Measurements from ENCODE around the gene SYT8. TPM values are rescaled to one million over a fixed set of nuclear protein-coding genes. Genes with fewer than 3 reads are reported as not detected.

SYT8 gene
- total RNA-seq, 2 experiments from 2014 or later: not detected

GRCh38 chr11:1820463-1821325 lies 14.1 kb upstream of the SYT8 start:
- Mint-ChIP-seq H3K27me3 (peaks cover 2% of the 10 kb centered on the region), H3K36me3 (no peaks in the 10 kb centered on the region), H3K4me3 (no peak overlapping the region), H3K9me3 (peaks cover 7% of the 10 kb centered on the region), H3K4me1 (ENCODE audit: low read depth) (no peaks in the 10 kb centered on the region), H3K27ac (no peak overlapping the region)
- POLR2A ChIA-PET: no interaction called here
- no peak for DNase-seq
- intact Hi-C loops (cut with micrococcal nuclease): no loop called here
- CTCF ChIA-PET: interaction anchor here (0.9 to 1.6 kb wide), 3 partner anchors 12 to 168 kb away, joined by 4 to 5 read pairs (median 4); no protein-coding TSS in a partner anchor

GRCh38 chr11:1821562-1821961 lies 13.2 kb upstream of the SYT8 start:
- CTCF ChIA-PET: interaction anchor here (1.0 to 1.8 kb wide), 5 partner anchors 11 to 180 kb away, joined by 3 to 10 read pairs (median 5); no protein-coding TSS in a partner anchor
- H3K4me1 Mint-ChIP-seq (ENCODE audit: low read depth): no peaks in the 10 kb centered on the region
- no peaks in the 10 kb centered on the region for H3K36me3 Mint-ChIP-seq
- intact Hi-C loops (cut with micrococcal nuclease): no loop called here
- POLR2A ChIA-PET: no interaction called here
- no peak overlapping the region for H3K27ac Mint-ChIP-seq
- H3K9me3 Mint-ChIP-seq: peaks cover 7% of the 10 kb centered on the region
- peaks cover 2% of the 10 kb centered on the region for H3K27me3 Mint-ChIP-seq
- no peak overlapping the region for H3K4me3 Mint-ChIP-seq
- DNase-seq: no peak

- Mint-ChIP-seq H3K4me1 (ENCODE audit: low read depth) (no peaks in the 10 kb centered on the region), H3K27me3 (peaks cover 2% of the 10 kb centered on the region), H3K36me3 (no peaks in the 10 kb centered on the region), H3K9me3 (peaks cover 7% of the 10 kb centered on the region), H3K4me3 (no peak overlapping the region), H3K27ac (no peak overlapping the region)
- ChIA-PET CTCF (interaction anchor here (0.8 to 1.8 kb wide), 4 partner anchors 10 to 129 kb away, joined by 3 to 10 read pairs (median 4); no protein-coding TSS in a partner anchor), POLR2A (no interaction called here)
- DNase-seq: no peak
- intact Hi-C loops (cut with micrococcal nuclease): no loop called here
These were observed 12.0 kb upstream of the SYT8 start for GRCh38 chr11:1822648-1823375.

GRCh38 chr11:1823376-1824220 lies 11.2 kb upstream of the SYT8 start:
- Mint-ChIP-seq H3K27me3 (peaks cover 2% of the 10 kb centered on the region), H3K9me3 (peaks cover 3% of the 10 kb centered on the region), H3K27ac (no peak overlapping the region), H3K4me1 (ENCODE audit: low read depth) (no peaks in the 10 kb centered on the region), H3K4me3 (no peak overlapping the region), H3K36me3 (no peaks in the 10 kb centered on the region)
- ChIA-PET POLR2A (no interaction called here), CTCF (interaction anchor here (1.2 to 13.7 kb wide), 3 partner anchors 9 to 131 kb away, joined by 3 to 488 read pairs (median 5); no protein-coding TSS in a partner anchor)
- intact Hi-C loops (cut with micrococcal nuclease): no loop called here
- no peak for DNase-seq

GRCh38 chr11:1824221-1825038 lies 10.4 kb upstream of the SYT8 start:
- DNase-seq: no peak
- H3K4me3 Mint-ChIP-seq: no peak overlapping the region
- no peaks in the 10 kb centered on the region for H3K9me3 Mint-ChIP-seq
- POLR2A ChIA-PET: no interaction called here
- peaks cover 2% of the 10 kb centered on the region for H3K27me3 Mint-ChIP-seq
- no peak overlapping the region for H3K27ac Mint-ChIP-seq
- H3K4me1 Mint-ChIP-seq (ENCODE audit: low read depth): no peaks in the 10 kb centered on the region
- H3K36me3 Mint-ChIP-seq: no peaks in the 10 kb centered on the region
- intact Hi-C loops (cut with micrococcal nuclease): no loop called here
- CTCF ChIA-PET: interaction anchor here (1.2 to 13.7 kb wide), 3 partner anchors 9 to 178 kb away, joined by 3 to 488 read pairs (median 5); no protein-coding TSS in a partner anchor

- no peak overlapping the region for H3K27ac Mint-ChIP-seq
- DNase-seq: no peak
- intact Hi-C loops (cut with micrococcal nuclease): no loop called here
- ChIA-PET CTCF (interaction anchor here (1.2 to 13.7 kb wide), 2 partner anchors 132 to 177 kb away, joined by 5 to 488 read pairs; no protein-coding TSS in a partner anchor), POLR2A (no interaction called here)
- no peaks in the 10 kb centered on the region for H3K36me3 Mint-ChIP-seq
- H3K4me3 Mint-ChIP-seq: no peak overlapping the region
- H3K9me3 Mint-ChIP-seq: no peaks in the 10 kb centered on the region
- peaks cover 2% of the 10 kb centered on the region for H3K27me3 Mint-ChIP-seq
- H3K4me1 Mint-ChIP-seq (ENCODE audit: low read depth): no peaks in the 10 kb centered on the region
These were observed 9.6 kb upstream of the SYT8 start for GRCh38 chr11:1825039-1825740.

GRCh38 chr11:1825785-1826451 lies 8.9 kb upstream of the SYT8 start:
- DNase-seq: no peak
- H3K36me3 Mint-ChIP-seq: no peaks in the 10 kb centered on the region
- no peaks in the 10 kb centered on the region for H3K4me1 Mint-ChIP-seq (ENCODE audit: low read depth)
- ChIA-PET CTCF (interaction anchor here (1.0 to 13.7 kb wide), 3 partner anchors 133 to 176 kb away, joined by 5 to 488 read pairs (median 5); no protein-coding TSS in a partner anchor), POLR2A (no interaction called here)
- H3K4me3 Mint-ChIP-seq: no peak overlapping the region
- no peak overlapping the region for H3K27ac Mint-ChIP-seq
- peaks cover 2% of the 10 kb centered on the region for H3K27me3 Mint-ChIP-seq
- intact Hi-C loops (cut with micrococcal nuclease): no loop called here
- no peaks in the 10 kb centered on the region for H3K9me3 Mint-ChIP-seq

GRCh38 chr11:1826552-1827094 lies 8.2 kb upstream of the SYT8 start:
- Mint-ChIP-seq H3K4me1 (ENCODE audit: low read depth) (no peaks in the 10 kb centered on the region), H3K27me3 (no peaks in the 10 kb centered on the region), H3K9me3 (no peaks in the 10 kb centered on the region), H3K27ac (no peak overlapping the region), H3K4me3 (no peak overlapping the region), H3K36me3 (no peaks in the 10 kb centered on the region)
- ChIA-PET CTCF (interaction anchor here (1.0 to 13.7 kb wide), 2 partner anchors 134 to 174 kb away, joined by 5 to 488 read pairs; no protein-coding TSS in a partner anchor), POLR2A (no interaction called here)
- no peak for DNase-seq
- intact Hi-C loops (cut with micrococcal nuclease): no loop called here

GRCh38 chr11:1827095-1827813 lies 7.5 kb upstream of the SYT8 start:
- DNase-seq: no peak
- Mint-ChIP-seq H3K9me3 (no peaks in the 10 kb centered on the region), H3K27me3 (peaks cover 1% of the 10 kb centered on the region), H3K4me1 (ENCODE audit: low read depth) (no peaks in the 10 kb centered on the region), H3K36me3 (no peaks in the 10 kb centered on the region), H3K27ac (no peak overlapping the region), H3K4me3 (no peak overlapping the region)
- ChIA-PET POLR2A (no interaction called here), CTCF (interaction anchor here (0.8 to 13.7 kb wide), 3 partner anchors 135 to 175 kb away, joined by 3 to 488 read pairs (median 5); no protein-coding TSS in a partner anchor)
- intact Hi-C loops (cut with micrococcal nuclease): no loop called here
